IMR-90 (cell line): ENCODE measurements around the gene FARS2. TPM values are rescaled to one million over a fixed set of nuclear protein-coding genes. Genes with fewer than 3 reads are reported as not detected.
A peak's percentile ranks its signal among the peaks of the same experiment; 100 is the strongest.

Experiments
- ATAC-seq: fragments of 200-7000 bp; cut with Tn5 transposase; 2 replicates; pipeline ENCODE4 v1.9.1; 2020; ENCODE audit warnings: low read depth, mild to moderate bottlenecking, moderate library complexity
- BruUV-seq: library from RNA; stranded (reverse); fragments of 400-500 nt; replicated peaks from 2 replicates; lab custom pipeline; 2021; lab: Mats Ljungman, UMichigan
- CTCF ChIA-PET: fragments of 300-600 bp; formaldehyde crosslinking; extraction: SDS; loops from one replicate; lab custom pipeline; 2021; ENCODE audit warnings: antibody characterized with exemption; lab: Yijun Ruan, JAX
- POLR2A ChIA-PET: fragments of 300-600 bp; sonication (Branson Sonifier 250); formaldehyde crosslinking; loops from one replicate; lab custom pipeline; 2022; ENCODE audit warnings: antibody characterized with exemption; ENCODE audit not compliant: unreplicated experiment; lab: Charles Lee
- DNase-seq: peaks from one replicate; pipeline ENCODE4 v3.0.0; 2013
- H2AFZ ChIP-seq: replicated peaks from 2 replicates; pipeline ENCODE3; 2013; ENCODE audit warnings: low read length, mild to moderate bottlenecking; ENCODE audit not compliant: poor library complexity
- H2AK5ac ChIP-seq: 2 replicates; pipeline ENCODE4 v1.6.1; 2013; ENCODE audit warnings: low read depth, low read length, inconsistent platforms
- H2AK9ac ChIP-seq: replicated peaks from 2 replicates; pipeline ENCODE3; 2013; ENCODE audit warnings: mild to moderate bottlenecking, low read depth, low read length, moderate library complexity; ENCODE audit not compliant: poor library complexity
- H2BK120ac ChIP-seq: 2 replicates; pipeline ENCODE4 v1.6.1; 2013; ENCODE audit warnings: low read depth, low read length, inconsistent platforms
- H2BK15ac ChIP-seq: 3 replicates; pipeline ENCODE4 v1.6.1; 2013; ENCODE audit warnings: low read depth, low read length, inconsistent platforms
- H2BK20ac ChIP-seq: 2 replicates; pipeline ENCODE4 v1.6.1; 2013; ENCODE audit warnings: low read depth, mild to moderate bottlenecking, inconsistent platforms, low read length, moderate library complexity
- H2BK5ac ChIP-seq: 2 replicates; pipeline ENCODE4 v1.6.1; 2013; ENCODE audit warnings: mild to moderate bottlenecking, low read depth, low read length, inconsistent platforms; ENCODE audit not compliant: poor library complexity, severe bottlenecking
- H3K14ac ChIP-seq: replicated peaks from 2 replicates; pipeline ENCODE4 v1.6.1; 2013; ENCODE audit warnings: low read depth, low read length, inconsistent platforms
- H3K18ac ChIP-seq: 2 replicates; pipeline ENCODE4 v1.6.1; 2013; ENCODE audit warnings: low read depth, low read length, control low read depth
- H3K23ac ChIP-seq: 2 replicates; pipeline ENCODE4 v1.6.1; 2013; ENCODE audit warnings: low read depth, low read length, inconsistent platforms
- H3K27ac ChIP-seq: 2 replicates; pipeline ENCODE4 v1.5.1; 2013; ENCODE audit warnings: mild to moderate bottlenecking, control low read depth, low read length; ENCODE audit not compliant: insufficient read depth
- H3K27me3 ChIP-seq: 2 replicates; pipeline ENCODE4 v1.6.1; 2013; ENCODE audit warnings: low read length; ENCODE audit not compliant: control insufficient read depth, insufficient read depth
- H3K36me3 ChIP-seq: 2 replicates; pipeline ENCODE4 v1.6.1; 2013; ENCODE audit warnings: low read length, mixed read lengths; ENCODE audit not compliant: control insufficient read depth, insufficient read depth
- H3K4ac ChIP-seq: 2 replicates; pipeline ENCODE4 v1.6.1; 2013; ENCODE audit warnings: low read depth, low read length, inconsistent platforms
- H3K4me1 ChIP-seq: 2 replicates; pipeline ENCODE4 v1.6.1; 2013; ENCODE audit warnings: low read length, mixed read lengths; ENCODE audit not compliant: control insufficient read depth, insufficient read depth
- H3K4me2 ChIP-seq: 2 replicates; pipeline ENCODE4 v1.6.1; 2013; ENCODE audit warnings: low read depth, mild to moderate bottlenecking, control low read depth, low read length, moderate library complexity
- H3K4me3 ChIP-seq: 2 replicates; pipeline ENCODE4 v1.5.1; 2013; ENCODE audit warnings: low read depth, mild to moderate bottlenecking, control low read depth, low read length, moderate library complexity; ENCODE audit not compliant: insufficient read depth
- H3K56ac ChIP-seq: 2 replicates; pipeline ENCODE4 v1.6.1; 2013; ENCODE audit warnings: low read length, inconsistent platforms; ENCODE audit not compliant: insufficient read depth; ENCODE audit errors: extremely low read depth
- H3K79me1 ChIP-seq, 2 experiments: 2 replicates each; pipeline ENCODE4 v1.6.1; 2013; ENCODE audit warnings: low read length in 2 of 2, inconsistent platforms in 1 of 2, low read depth in 1 of 2
- H3K9ac ChIP-seq: 2 replicates; pipeline ENCODE4 v1.6.1; 2013; ENCODE audit warnings: low read depth, low read length, control low read depth
- H3K9me1 ChIP-seq: 2 replicates; pipeline ENCODE4 v1.6.1; 2013; ENCODE audit warnings: low read length, inconsistent platforms; ENCODE audit not compliant: insufficient read depth
- H3K9me3 ChIP-seq: 2 replicates; pipeline ENCODE4 v1.6.1; 2013; ENCODE audit warnings: low read length; ENCODE audit not compliant: control insufficient read depth, insufficient read depth
- H4K20me1 ChIP-seq: 2 replicates; pipeline ENCODE4 v1.6.1; 2013; ENCODE audit warnings: low read length, inconsistent platforms; ENCODE audit not compliant: insufficient read depth
- H4K5ac ChIP-seq: 2 replicates; pipeline ENCODE4 v1.6.1; 2013; ENCODE audit warnings: mild to moderate bottlenecking, low read depth, low read length, control low read depth
- H4K8ac ChIP-seq, 2 experiments: 2 replicates each; pipeline ENCODE4 v1.6.1; 2013; ENCODE audit warnings: low read depth in 2 of 2, low read length in 2 of 2, control low read depth in 1 of 2, inconsistent platforms in 1 of 2
- H4K91ac ChIP-seq: 2 replicates; pipeline ENCODE4 v1.6.1; 2013; ENCODE audit warnings: low read depth, low read length, inconsistent platforms; ENCODE audit not compliant: insufficient read depth
- BHLHE40 ChIP-seq: fragments of 150-350 bp; IDR thresholded peaks from 2 replicates; pipeline ENCODE4 v1.6.1; 2016; ENCODE audit warnings: mild to moderate bottlenecking, low read depth, low read length
- CEBPB ChIP-seq: IDR thresholded peaks from 2 replicates; pipeline ENCODE4 v1.6.1; 2012; ENCODE audit warnings: low read depth, low read length, improper control_type of control experiment
- CHD1 ChIP-seq: IDR thresholded peaks from 2 replicates; pipeline ENCODE4 v1.6.1; 2012; ENCODE audit warnings: low read depth, low read length, improper control_type of control experiment
- ELK1 ChIP-seq: fragments of 150-350 bp; IDR thresholded peaks from 2 replicates; pipeline ENCODE4 v1.6.1; 2016; ENCODE audit warnings: low read depth, mild to moderate bottlenecking, low read length, moderate library complexity, borderline replicate concordance
- FOS ChIP-seq: fragments of 150-350 bp; IDR thresholded peaks from 2 replicates; pipeline ENCODE4 v1.6.1; 2016; ENCODE audit warnings: low read depth, low read length
- MAFK ChIP-seq: IDR thresholded peaks from 2 replicates; pipeline ENCODE4 v1.6.1; 2012; ENCODE audit warnings: low read depth, low read length, improper control_type of control experiment
- MAZ ChIP-seq: IDR thresholded peaks from 2 replicates; pipeline ENCODE4 v1.6.1; 2012; ENCODE audit warnings: low read depth, mild to moderate bottlenecking, low read length, improper control_type of control experiment, moderate library complexity, borderline replicate concordance
- NFE2L2 ChIP-seq: fragments of 150-350 bp; IDR thresholded peaks from 2 replicates; pipeline ENCODE4 v1.6.1; 2016; ENCODE audit warnings: low read depth, mild to moderate bottlenecking, low read length
- POLR2A ChIP-seq: IDR thresholded peaks from 2 replicates; pipeline ENCODE4 v1.6.1; 2012; ENCODE audit warnings: mild to moderate bottlenecking, low read depth, low read length
- RAD21 ChIP-seq: IDR thresholded peaks from 2 replicates; pipeline ENCODE4 v1.6.1; 2012; ENCODE audit warnings: low read length, improper control_type of control experiment
- RCOR1 ChIP-seq: IDR thresholded peaks from 2 replicates; pipeline ENCODE4 v1.6.1; 2012; ENCODE audit warnings: mild to moderate bottlenecking, low read length, improper control_type of control experiment; ENCODE audit not compliant: insufficient replicate concordance
- RFX5 ChIP-seq: IDR thresholded peaks from 2 replicates; pipeline ENCODE4 v1.8.0; 2012; ENCODE audit warnings: low read depth, mild to moderate bottlenecking, low read length, moderate library complexity
- SMC3 ChIP-seq: fragments of 150-350 bp; IDR thresholded peaks from 2 replicates; pipeline ENCODE4 v1.6.1; 2016; ENCODE audit warnings: low read depth, mild to moderate bottlenecking, antibody characterized with exemption, low read length, moderate library complexity
- USF2 ChIP-seq: fragments of 150-350 bp; IDR thresholded peaks from 2 replicates; pipeline ENCODE4 v1.6.1; 2017; ENCODE audit warnings: mild to moderate bottlenecking, antibody characterized with exemption, low read length, low read depth
- WGBS, 2 experiments: methylation state at CpG; one replicate each; pipeline versions ENCODE4 v1.1.5 to v1.1.7; 2013; ENCODE audit warnings: missing lambda C conversion rate in 2 of 2; ENCODE audit not compliant: insufficient read length in 1 of 2; ENCODE audit errors: extremely low coverage in 2 of 2; 5-methylcytosine and 5-hydroxymethylcytosine counted together
- dilution Hi-C: fragments of 300-500 bp; cut with HindIII; formaldehyde crosslinking; loops from one replicate; pipeline ENCODE4 v1.14.3; 2018; ENCODE audit warnings: low sequenced_read_pairs; ENCODE audit not compliant: unreplicated experiment
- in situ Hi-C: fragments of 300-500 bp; cut with MboI; formaldehyde crosslinking; loops from 3 replicates; pipeline ENCODE4 v1.14.3; 2019; ENCODE audit warnings: low sequenced_read_pairs, inconsistent platforms, mixed read lengths
- intact Hi-C: fragments of 100-400 bp; cut with micrococcal nuclease; formaldehyde crosslinking; loops from 2 replicates; pipeline ENCODE4 v1.10.0; 2022
- polyA plus RNA-seq, 3 experiments: library from polyadenylated mRNA; depleted of rRNA; stranded (reverse); fragments of >200 nt; gene quantifications; 2 replicates each; pipeline ENCODE4 v1.2.3, GENCODE V29; 2012; ENCODE audit warnings: low replicate concordance in 1 of 3
- total RNA-seq: library from RNA; depleted of rRNA; stranded (reverse); fragments of >200 nt; gene quantifications from 2 replicates; pipeline ENCODE4 v1.2.3, GENCODE V29; 2012
- TF ChIP-seq, protein P1 (sequence below): conservative IDR thresholded peaks from 2 replicates; pipeline ENCODE4 v1.5.1; 2012; ENCODE audit warnings: mild to moderate bottlenecking, low read depth, low read length, improper control_type of control experiment

The FARS2 gene
- total and polyA plus RNA-seq, 2 of the 4 experiments (the other 2 are of a cell fraction), result 12.1 to 28.9 TPM

- H3K4me1 ChIP-seq, result no peaks in the 10 kb centered on the region
- ChIA-PET POLR2A (interaction anchor here (0.6 kb wide), 1 partner anchor 562 kb away, joined by 6 read pairs; no protein-coding TSS in a partner anchor), CTCF (no interaction called here)
- H3K9ac ChIP-seq, result no peak overlapping the region
- no peak overlapping the region for H4K91ac ChIP-seq
- no peaks in the 10 kb centered on the region for H3K79me1 ChIP-seq
- H2AK9ac ChIP-seq, result no peak overlapping the region
- H2AFZ ChIP-seq, result no peak overlapping the region
- no peaks in the 10 kb centered on the region for H3K9me3 ChIP-seq
- dilution Hi-C loops (no loop called here), in situ Hi-C loops (no loop called here), intact Hi-C loops (no loop called here)
- H3K4me2 ChIP-seq, result no peak overlapping the region
- H3K4me3 ChIP-seq, result no peak overlapping the region
- DNase-seq, result peak; percentile 67
- no peaks in the 10 kb centered on the region for H3K9me1 ChIP-seq
- H3K18ac ChIP-seq, result no peak overlapping the region
- H2BK5ac ChIP-seq, result no peak overlapping the region
- no peaks in the 10 kb centered on the region for H4K20me1 ChIP-seq
- no peak overlapping the region for H4K5ac ChIP-seq
- no peak overlapping the region for H3K23ac ChIP-seq
- WGBS, 2 experiments, result 90% methylated on average over 2 of the region's 6 CpGs; no CpG with 5 or more reads in 1 of the 2 experiments
- H3K27ac ChIP-seq, result no peak overlapping the region
- no peak overlapping the region for H2BK120ac ChIP-seq
- H2BK20ac ChIP-seq, result no peak overlapping the region
- no peaks in the 10 kb centered on the region for H3K27me3 ChIP-seq
- H4K8ac ChIP-seq, result no peak overlapping the region
- peak; percentile 57 for ATAC-seq
- no peak overlapping the region for H3K4ac ChIP-seq
- H2AK5ac ChIP-seq, result no peak overlapping the region
- BruUV-seq, result no TSS peak
- TF ChIP-seq CHD1 (no peak), RAD21 (no peak), MAZ (no peak), USF2 (no peak), ELK1 (no peak), BHLHE40 (no peak), CEBPB (no peak), FOS (no peak), POLR2A (no peak), RCOR1 (no peak), NFE2L2 (peak; percentile 63; the same call in 1 of the 2 replicates), RFX5 (no peak), SMC3 (no peak), MAFK (0 out of 2 replicates have a peak, but pooled peaks have one; percentile 11)
- TF ChIP-seq, protein P1, sequence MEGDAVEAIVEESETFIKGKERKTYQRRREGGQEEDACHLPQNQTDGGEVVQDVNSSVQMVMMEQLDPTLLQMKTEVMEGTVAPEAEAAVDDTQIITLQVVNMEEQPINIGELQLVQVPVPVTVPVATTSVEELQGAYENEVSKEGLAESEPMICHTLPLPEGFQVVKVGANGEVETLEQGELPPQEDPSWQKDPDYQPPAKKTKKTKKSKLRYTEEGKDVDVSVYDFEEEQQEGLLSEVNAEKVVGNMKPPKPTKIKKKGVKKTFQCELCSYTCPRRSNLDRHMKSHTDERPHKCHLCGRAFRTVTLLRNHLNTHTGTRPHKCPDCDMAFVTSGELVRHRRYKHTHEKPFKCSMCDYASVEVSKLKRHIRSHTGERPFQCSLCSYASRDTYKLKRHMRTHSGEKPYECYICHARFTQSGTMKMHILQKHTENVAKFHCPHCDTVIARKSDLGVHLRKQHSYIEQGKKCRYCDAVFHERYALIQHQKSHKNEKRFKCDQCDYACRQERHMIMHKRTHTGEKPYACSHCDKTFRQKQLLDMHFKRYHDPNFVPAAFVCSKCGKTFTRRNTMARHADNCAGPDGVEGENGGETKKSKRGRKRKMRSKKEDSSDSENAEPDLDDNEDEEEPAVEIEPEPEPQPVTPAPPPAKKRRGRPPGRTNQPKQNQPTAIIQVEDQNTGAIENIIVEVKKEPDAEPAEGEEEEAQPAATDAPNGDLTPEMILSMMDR, result no peak
- no peak overlapping the region for H2BK15ac ChIP-seq
- H3K36me3 ChIP-seq, result no peaks in the 10 kb centered on the region
- no peak overlapping the region for H3K56ac ChIP-seq
- no peak overlapping the region for H3K14ac ChIP-seq
Measured at GRCh38 chr6:5684320-5685053, 423.2 kb downstream of the FARS2 start.
